ENCODE measurements around the gene OR6M1.

OR6M1 gene

DNA sequence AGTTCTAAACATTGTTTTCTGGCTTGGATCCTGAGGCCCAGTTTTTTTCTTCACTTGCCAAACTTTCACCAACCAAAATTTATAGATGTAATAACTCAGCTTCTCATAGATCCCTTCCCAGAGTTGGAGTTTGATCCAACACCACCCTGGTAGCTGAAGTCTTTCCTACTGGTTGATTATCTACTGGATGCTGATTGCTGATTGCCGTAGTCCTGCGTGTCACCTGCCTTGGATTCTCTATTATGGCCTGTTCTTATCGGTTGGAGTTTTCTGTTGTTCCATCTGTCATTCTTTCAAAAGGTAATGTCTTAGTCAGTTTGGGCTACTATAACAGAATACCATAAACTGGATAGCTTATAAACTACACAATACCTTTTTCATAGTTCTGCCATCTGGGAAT, 34.5 kb downstream of the OR6M1 start:
- Histone ChIP-seq H3K27me3 (ENCODE audit: control insufficient read depth, insufficient read depth, low read length) (no peaks in the 10 kb centered on the region), H3K9ac (ENCODE audit: low read length) (no peak overlapping the region), H3K27ac (ENCODE audit: low read depth, low read length) (no peak overlapping the region), H3K36me3 (ENCODE audit: control insufficient read depth, insufficient read depth, low read length) (no peaks in the 10 kb centered on the region), H3K4me1 (ENCODE audit: control insufficient read depth, insufficient read depth, low read length) (no peaks in the 10 kb centered on the region), H3K4me3 (ENCODE audit: low read length) (no peak overlapping the region)

GRCh38 chr11:123770712-123771111, 35.4 kb downstream of the OR6M1 start:
- H3K27me3 ChIP-seq (ENCODE audit: control insufficient read depth, insufficient read depth, low read length): no peaks in the 10 kb centered on the region
- H3K4me1 ChIP-seq (ENCODE audit: control insufficient read depth, insufficient read depth, low read length): no peaks in the 10 kb centered on the region
- H3K9ac ChIP-seq (ENCODE audit: low read length): no peak overlapping the region
- no peaks in the 10 kb centered on the region for H3K36me3 ChIP-seq (ENCODE audit: control insufficient read depth, insufficient read depth, low read length)
- H3K27ac ChIP-seq (ENCODE audit: low read depth, low read length): no peak overlapping the region
- no peak overlapping the region for H3K4me3 ChIP-seq (ENCODE audit: low read length)

GRCh38 chr11:123765601-123766000, 40.5 kb downstream of the OR6M1 start:
- Histone ChIP-seq H3K36me3 (ENCODE audit: control insufficient read depth, insufficient read depth, low read length) (no peaks in the 10 kb centered on the region), H3K27me3 (ENCODE audit: control insufficient read depth, insufficient read depth, low read length) (no peaks in the 10 kb centered on the region), H3K4me3 (ENCODE audit: low read length) (no peak overlapping the region), H3K4me1 (ENCODE audit: control insufficient read depth, insufficient read depth, low read length) (no peaks in the 10 kb centered on the region), H3K9ac (ENCODE audit: low read length) (no peak overlapping the region), H3K27ac (ENCODE audit: low read depth, low read length) (no peak overlapping the region)

- no peaks in the 10 kb centered on the region for H3K4me1 ChIP-seq (ENCODE audit: control insufficient read depth, insufficient read depth, low read length)
- H3K36me3 ChIP-seq (ENCODE audit: control insufficient read depth, insufficient read depth, low read length): no peaks in the 10 kb centered on the region
- no peak overlapping the region for H3K9ac ChIP-seq (ENCODE audit: low read length)
- no peaks in the 10 kb centered on the region for H3K27me3 ChIP-seq (ENCODE audit: control insufficient read depth, insufficient read depth, low read length)
- H3K4me3 ChIP-seq (ENCODE audit: low read length): no peak overlapping the region
- H3K27ac ChIP-seq (ENCODE audit: low read depth, low read length): no peak overlapping the region
Measured at GRCh38 chr11:123762422-123762821, 43.7 kb downstream of the OR6M1 start.

- no peak overlapping the region for H3K4me3 ChIP-seq (ENCODE audit: low read length)
- no peak overlapping the region for H3K27ac ChIP-seq (ENCODE audit: low read depth, low read length)
- no peaks in the 10 kb centered on the region for H3K27me3 ChIP-seq (ENCODE audit: control insufficient read depth, insufficient read depth, low read length)
- no peak overlapping the region for H3K9ac ChIP-seq (ENCODE audit: low read length)
- H3K36me3 ChIP-seq (ENCODE audit: control insufficient read depth, insufficient read depth, low read length): no peaks in the 10 kb centered on the region
- H3K4me1 ChIP-seq (ENCODE audit: control insufficient read depth, insufficient read depth, low read length): no peaks in the 10 kb centered on the region
Measured at GRCh38 chr11:123760894-123761293, 45.3 kb downstream of the OR6M1 start.

DNA sequence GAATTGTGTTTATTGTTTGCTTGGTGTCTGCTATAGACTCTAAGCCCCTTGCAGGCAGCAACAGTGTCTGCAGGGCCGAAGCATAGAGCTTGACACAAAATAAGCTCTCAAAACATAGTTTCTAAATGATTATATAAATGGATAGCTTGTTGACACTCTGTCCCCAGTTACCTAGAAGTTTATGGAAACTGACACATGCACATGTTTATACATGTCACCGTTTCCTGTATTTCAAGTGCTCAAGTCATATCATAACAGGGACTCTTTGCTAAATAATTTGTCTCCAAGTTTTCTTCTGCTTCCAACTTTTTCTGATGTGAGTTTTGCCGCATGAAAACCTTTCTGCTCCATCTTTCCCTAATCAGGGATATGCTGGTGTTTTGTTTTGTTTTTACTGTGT, 48.2 kb downstream of the OR6M1 start:
- H3K4me3 ChIP-seq (ENCODE audit: low read length): no peak overlapping the region
- H3K4me1 ChIP-seq (ENCODE audit: control insufficient read depth, insufficient read depth, low read length): no peaks in the 10 kb centered on the region
- H3K27me3 ChIP-seq (ENCODE audit: control insufficient read depth, insufficient read depth, low read length): no peaks in the 10 kb centered on the region
- no peak overlapping the region for H3K27ac ChIP-seq (ENCODE audit: low read depth, low read length)
- no peak overlapping the region for H3K9ac ChIP-seq (ENCODE audit: low read length)
- H3K36me3 ChIP-seq (ENCODE audit: control insufficient read depth, insufficient read depth, low read length): no peaks in the 10 kb centered on the region

- H3K4me1 ChIP-seq (ENCODE audit: control insufficient read depth, insufficient read depth, low read length): no peaks in the 10 kb centered on the region
- H3K4me3 ChIP-seq (ENCODE audit: low read length): no peak overlapping the region
- H3K9ac ChIP-seq (ENCODE audit: low read length): no peak overlapping the region
- no peak overlapping the region for H3K27ac ChIP-seq (ENCODE audit: low read depth, low read length)
- no peaks in the 10 kb centered on the region for H3K36me3 ChIP-seq (ENCODE audit: control insufficient read depth, insufficient read depth, low read length)
- no peaks in the 10 kb centered on the region for H3K27me3 ChIP-seq (ENCODE audit: control insufficient read depth, insufficient read depth, low read length)
Measured at GRCh38 chr11:123755813-123756212, 50.3 kb downstream of the OR6M1 start.

All from rectal smooth muscle tissue (tissue), 1 donor.